Natural killer cell (primary cell): ENCODE data around the gene SLC8A1. TPM values are rescaled to one million over a fixed set of nuclear protein-coding genes. Genes with fewer than 3 reads are reported as not detected.

Source experiments
- ATAC-seq, 3 donors: fragments of 150-1000 bp in 2 of 3; fragments of 200-7000 bp in 1 of 3; cut with Tn5 transposase; 1 replicate in 1 of 3; 2 replicates in 2 of 3; pipeline ENCODE4 v1.10.0; 2021; ENCODE audit warnings: mild to moderate bottlenecking in 2 of 3, moderate library complexity in 2 of 3
- DNase-seq, 2 donors: peaks; one replicate each; pipeline versions ENCODE4 v3.0.0 to v3.0.0-alpha.2; 2013 to 2021; ENCODE audit warnings: mixed read lengths in 1 of 2
- H3K27ac ChIP-seq: one replicate; pipeline ENCODE4 v1.5.1; 2013; ENCODE audit warnings: mild to moderate bottlenecking, low read length
- H3K27me3 ChIP-seq: one replicate; pipeline ENCODE4 v1.6.1; 2013; ENCODE audit warnings: low read length; ENCODE audit not compliant: control insufficient read depth, insufficient read depth
- H3K36me3 ChIP-seq: one replicate; pipeline ENCODE4 v1.6.1; 2013; ENCODE audit warnings: low read length; ENCODE audit not compliant: control insufficient read depth, insufficient read depth
- H3K4me1 ChIP-seq: one replicate; pipeline ENCODE4 v1.6.1; 2013; ENCODE audit warnings: low read length; ENCODE audit not compliant: control insufficient read depth, insufficient read depth
- H3K4me3 ChIP-seq: one replicate; pipeline ENCODE4 v1.5.1; 2013; ENCODE audit warnings: low read length
- H3K9me3 ChIP-seq: one replicate; pipeline ENCODE4 v1.6.1; 2013; ENCODE audit warnings: low read length; ENCODE audit not compliant: control insufficient read depth, insufficient read depth
- H3K27ac Mint-ChIP-seq, 2 donors: one replicate each; pipeline ENCODE4 v1.8.0; 2022; ENCODE audit warnings: mild to moderate bottlenecking in 2 of 2, mixed read lengths in 2 of 2, moderate library complexity in 1 of 2
- H3K27me3 Mint-ChIP-seq, 2 donors: one replicate each; pipeline ENCODE4 v1.8.0; 2022; ENCODE audit warnings: low read depth in 2 of 2, mixed read lengths in 2 of 2
- H3K36me3 Mint-ChIP-seq: one replicate; pipeline ENCODE4 v1.8.0; 2022; ENCODE audit warnings: mixed read lengths
- H3K4me1 Mint-ChIP-seq, 2 donors: one replicate each; pipeline ENCODE4 v1.8.0; 2022; ENCODE audit warnings: mixed read lengths in 2 of 2
- H3K4me3 Mint-ChIP-seq: one replicate; pipeline ENCODE4 v1.8.0; 2022; ENCODE audit warnings: mild to moderate bottlenecking, moderate library complexity, mixed read lengths
- H3K9me3 Mint-ChIP-seq, 2 donors: one replicate each; pipeline ENCODE4 v1.8.0; 2022; ENCODE audit warnings: mixed read lengths in 2 of 2
- CTCF ChIP-seq: fragments of 200-600 bp; IDR thresholded peaks from one replicate; pipeline ENCODE4 v1.8.0; 2022; ENCODE audit warnings: antibody characterized with exemption
- WGBS: methylation state at CpG from one replicate; pipeline ENCODE4 v1.1.7; 2013; ENCODE audit warnings: missing lambda C conversion rate; ENCODE audit not compliant: insufficient coverage; 5-methylcytosine and 5-hydroxymethylcytosine counted together
- intact Hi-C: fragments of 100-400 bp; cut with micrococcal nuclease; formaldehyde crosslinking; loops from one replicate; pipeline ENCODE4 v1.14.2; 2022
- total RNA-seq, 4 donors: library from RNA; stranded (reverse); fragments of 120-200 nt in 1 of 4; gene quantifications; one replicate each; pipeline versions ENCODE4 v1.2.3 to v1.2.4, GENCODE V29; 2013 to 2022

The SLC8A1 gene
- total RNA-seq, 3 donors from 2014 or later (not counting 1 experiment from before 2014, with no cell fraction given): 1.4 to 4.7 (median 3.6) TPM

GRCh38 chr2:40120026-40120425 is 331.9 kb downstream of the SLC8A1 start:
- TF ChIP-seq CTCF: no peak
- Mint-ChIP-seq H3K9me3 (peaks cover 0 to 5% of the 10 kb centered on the region in 2 donors), H3K4me1 (no peaks in the 10 kb centered on the region), H3K27ac (no peak overlapping the region), H3K36me3 (no peaks in the 10 kb centered on the region), H3K27me3 (no peaks in the 10 kb centered on the region), H3K4me3 (no peak overlapping the region)
- no peak overlapping the region for H3K27ac ChIP-seq
- H3K9me3 ChIP-seq: no peaks in the 10 kb centered on the region
- DNase-seq (no peak), ATAC-seq (no peak)
- intact Hi-C loops: no loop called here
- WGBS: 91% methylated on average over 3 of the region's 3 CpGs
- H3K36me3 ChIP-seq: no peaks in the 10 kb centered on the region
- no peaks in the 10 kb centered on the region for H3K27me3 ChIP-seq
- no peak overlapping the region for H3K4me3 ChIP-seq
- H3K4me1 ChIP-seq: no peaks in the 10 kb centered on the region

GRCh38 chr2:40118622-40119021 is 333.3 kb downstream of the SLC8A1 start:
- Mint-ChIP-seq H3K27ac (no peak overlapping the region), H3K9me3 (peaks cover 0 to 3% of the 10 kb centered on the region in 2 donors), H3K4me3 (no peak overlapping the region), H3K36me3 (no peaks in the 10 kb centered on the region), H3K4me1 (no peaks in the 10 kb centered on the region), H3K27me3 (no peaks in the 10 kb centered on the region)
- WGBS: 90% methylated on average over 3 of the region's 3 CpGs
- H3K27me3 ChIP-seq: no peaks in the 10 kb centered on the region
- no peaks in the 10 kb centered on the region for H3K36me3 ChIP-seq
- no peaks in the 10 kb centered on the region for H3K9me3 ChIP-seq
- ATAC-seq (no peak), DNase-seq (no peak)
- intact Hi-C loops: no loop called here
- no peak overlapping the region for H3K4me3 ChIP-seq
- H3K27ac ChIP-seq: no peak overlapping the region
- TF ChIP-seq CTCF: no peak
- no peaks in the 10 kb centered on the region for H3K4me1 ChIP-seq

GRCh38 chr2:40115894-40116293 is 336.0 kb downstream of the SLC8A1 start:
- ATAC-seq (no peak), DNase-seq (no peak)
- Mint-ChIP-seq H3K4me3 (no peak overlapping the region), H3K27ac (no peak overlapping the region), H3K36me3 (no peaks in the 10 kb centered on the region), H3K9me3 (peaks cover 0 to 3% of the 10 kb centered on the region in 2 donors), H3K27me3 (no peaks in the 10 kb centered on the region), H3K4me1 (no peaks in the 10 kb centered on the region)
- no peaks in the 10 kb centered on the region for H3K9me3 ChIP-seq
- H3K4me1 ChIP-seq: no peaks in the 10 kb centered on the region
- H3K4me3 ChIP-seq: no peak overlapping the region
- no peaks in the 10 kb centered on the region for H3K36me3 ChIP-seq
- H3K27me3 ChIP-seq: no peaks in the 10 kb centered on the region
- TF ChIP-seq CTCF: no peak
- WGBS: 90% methylated on average over 4 of the region's 4 CpGs
- no peak overlapping the region for H3K27ac ChIP-seq
- intact Hi-C loops: no loop called here

- Mint-ChIP-seq H3K36me3 (no peaks in the 10 kb centered on the region), H3K4me1 (no peaks in the 10 kb centered on the region), H3K27me3 (no peaks in the 10 kb centered on the region), H3K27ac (no peak overlapping the region), H3K9me3 (peaks cover 1 to 3% of the 10 kb centered on the region in 2 donors), H3K4me3 (no peak overlapping the region)
- no peaks in the 10 kb centered on the region for H3K9me3 ChIP-seq
- TF ChIP-seq CTCF: no peak
- intact Hi-C loops: no loop called here
- no peak for DNase-seq
- 95% methylated on average over 12 of the region's 12 CpGs for WGBS
- H3K4me1 ChIP-seq: no peaks in the 10 kb centered on the region
- H3K36me3 ChIP-seq: no peaks in the 10 kb centered on the region
- no peak overlapping the region for H3K27ac ChIP-seq
- ATAC-seq: no peak
- H3K4me3 ChIP-seq: no peak overlapping the region
- no peaks in the 10 kb centered on the region for H3K27me3 ChIP-seq
These were observed 336.5 kb downstream of the SLC8A1 start for GRCh38 chr2:40115348-40115747.
